ENCODE measurements around the gene PRR20B. TPM values are rescaled to one million over a fixed set of nuclear protein-coding genes. Genes with fewer than 3 reads are reported as not detected.

The PRR20B gene
- total and polyA plus RNA-seq, 2 of the 4 experiments (the other 2 are of a cell fraction), result not detected

GRCh38 chr13:57136093-57136492 lies 11.2 kb upstream of the PRR20B start:
- Histone ChIP-seq H3K56ac (ENCODE audit: extremely low read depth, insufficient read depth, low read length) (no peak overlapping the region), H2BK120ac (ENCODE audit: low read depth, low read length) (no peak overlapping the region), H4K5ac (ENCODE audit: low read depth, low read length) (no peak overlapping the region), H4K8ac (ENCODE audit: low read depth in 2 of 2, low read length in 2 of 2) (no peak overlapping the region), H3K79me1 (ENCODE audit: low read depth in 1 of 2, low read length in 2 of 2) (no peaks in the 10 kb centered on the region), H3K9ac (ENCODE audit: low read depth, low read length) (no peak overlapping the region), H3K14ac (replicated peaks; ENCODE audit: low read depth, low read length) (no peak overlapping the region), H3K23ac (ENCODE audit: low read depth, low read length) (no peak overlapping the region), H4K20me1 (ENCODE audit: insufficient read depth, low read length) (no peaks in the 10 kb centered on the region), H4K91ac (ENCODE audit: insufficient read depth, low read depth, low read length) (no peak overlapping the region), H2AK5ac (ENCODE audit: low read depth, low read length) (no peak overlapping the region), H3K9me3 (ENCODE audit: control insufficient read depth, insufficient read depth, low read length) (peaks cover 3% of the 10 kb centered on the region; the same call in 1 of the 2 replicates), H2AFZ (replicated peaks; ENCODE audit: low read length, poor library complexity) (no peak overlapping the region), H2BK20ac (ENCODE audit: low read depth, low read length) (no peak overlapping the region), H3K27me3 (ENCODE audit: control insufficient read depth, insufficient read depth, low read length) (no peaks in the 10 kb centered on the region), H3K4me3 (ENCODE audit: insufficient read depth, low read depth, low read length) (no peak overlapping the region), H3K18ac (ENCODE audit: low read depth, low read length) (no peak overlapping the region), H3K9me1 (ENCODE audit: insufficient read depth, low read length) (no peaks in the 10 kb centered on the region), H2BK15ac (ENCODE audit: low read depth, low read length) (no peak overlapping the region), H2BK5ac (ENCODE audit: low read depth, low read length, poor library complexity, severe bottlenecking) (no peak overlapping the region), H3K4me1 (ENCODE audit: control insufficient read depth, insufficient read depth, low read length) (no peaks in the 10 kb centered on the region), H3K4me2 (ENCODE audit: low read depth, low read length) (no peak overlapping the region), H3K27ac (ENCODE audit: insufficient read depth, low read length) (no peak overlapping the region), H3K36me3 (ENCODE audit: control insufficient read depth, insufficient read depth, low read length) (no peaks in the 10 kb centered on the region), H3K4ac (ENCODE audit: low read depth, low read length) (no peak overlapping the region), H2AK9ac (replicated peaks; ENCODE audit: low read depth, low read length, poor library complexity) (no peak overlapping the region)
- intact Hi-C loops (cut with micrococcal nuclease) (no loop called here), dilution Hi-C loops (cut with HindIII; ENCODE audit: low sequenced_read_pairs, unreplicated experiment) (no loop called here), in situ Hi-C loops (cut with MboI; ENCODE audit: low sequenced_read_pairs) (no loop called here)
- WGBS, 2 experiments (ENCODE audit: extremely low coverage in 2 of 2, insufficient read length in 1 of 2), result no CpG with 5 or more reads among the region's 2 CpGs
- no peak for TF ChIP-seq RCOR1 (IDR thresholded peaks at IDR 0.05; ENCODE audit: insufficient replicate concordance, low read length)
- TF ChIP-seq, protein P1, sequence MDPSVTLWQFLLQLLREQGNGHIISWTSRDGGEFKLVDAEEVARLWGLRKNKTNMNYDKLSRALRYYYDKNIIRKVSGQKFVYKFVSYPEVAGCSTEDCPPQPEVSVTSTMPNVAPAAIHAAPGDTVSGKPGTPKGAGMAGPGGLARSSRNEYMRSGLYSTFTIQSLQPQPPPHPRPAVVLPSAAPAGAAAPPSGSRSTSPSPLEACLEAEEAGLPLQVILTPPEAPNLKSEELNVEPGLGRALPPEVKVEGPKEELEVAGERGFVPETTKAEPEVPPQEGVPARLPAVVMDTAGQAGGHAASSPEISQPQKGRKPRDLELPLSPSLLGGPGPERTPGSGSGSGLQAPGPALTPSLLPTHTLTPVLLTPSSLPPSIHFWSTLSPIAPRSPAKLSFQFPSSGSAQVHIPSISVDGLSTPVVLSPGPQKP (IDR thresholded peaks at IDR 0.05; ENCODE audit: borderline replicate concordance, low read depth, low read length), result no peak
- no peak for TF ChIP-seq MAFK (IDR thresholded peaks at IDR 0.05; ENCODE audit: low read depth, low read length)
- TF ChIP-seq NFE2L2 (IDR thresholded peaks at IDR 0.05; ENCODE audit: low read depth, low read length), result no peak
- TF ChIP-seq MAZ (IDR thresholded peaks at IDR 0.05; ENCODE audit: borderline replicate concordance, low read depth, low read length), result no peak
- no peak for TF ChIP-seq MXI1 (IDR thresholded peaks at IDR 0.05; ENCODE audit: borderline replicate concordance, low read depth, low read length)
- TF ChIP-seq, protein P2, sequence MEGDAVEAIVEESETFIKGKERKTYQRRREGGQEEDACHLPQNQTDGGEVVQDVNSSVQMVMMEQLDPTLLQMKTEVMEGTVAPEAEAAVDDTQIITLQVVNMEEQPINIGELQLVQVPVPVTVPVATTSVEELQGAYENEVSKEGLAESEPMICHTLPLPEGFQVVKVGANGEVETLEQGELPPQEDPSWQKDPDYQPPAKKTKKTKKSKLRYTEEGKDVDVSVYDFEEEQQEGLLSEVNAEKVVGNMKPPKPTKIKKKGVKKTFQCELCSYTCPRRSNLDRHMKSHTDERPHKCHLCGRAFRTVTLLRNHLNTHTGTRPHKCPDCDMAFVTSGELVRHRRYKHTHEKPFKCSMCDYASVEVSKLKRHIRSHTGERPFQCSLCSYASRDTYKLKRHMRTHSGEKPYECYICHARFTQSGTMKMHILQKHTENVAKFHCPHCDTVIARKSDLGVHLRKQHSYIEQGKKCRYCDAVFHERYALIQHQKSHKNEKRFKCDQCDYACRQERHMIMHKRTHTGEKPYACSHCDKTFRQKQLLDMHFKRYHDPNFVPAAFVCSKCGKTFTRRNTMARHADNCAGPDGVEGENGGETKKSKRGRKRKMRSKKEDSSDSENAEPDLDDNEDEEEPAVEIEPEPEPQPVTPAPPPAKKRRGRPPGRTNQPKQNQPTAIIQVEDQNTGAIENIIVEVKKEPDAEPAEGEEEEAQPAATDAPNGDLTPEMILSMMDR (conservative IDR thresholded peaks at IDR 0.05; ENCODE audit: low read depth, low read length), result no peak
- TF ChIP-seq FOS (IDR thresholded peaks at IDR 0.05; ENCODE audit: low read depth, low read length), result no peak
- TF ChIP-seq CEBPB (IDR thresholded peaks at IDR 0.05; ENCODE audit: low read depth, low read length), result no peak
- no peak for TF ChIP-seq SMC3 (IDR thresholded peaks at IDR 0.05; ENCODE audit: low read depth, low read length)
- TF ChIP-seq RAD21 (IDR thresholded peaks at IDR 0.05; ENCODE audit: low read length), result no peak
- TF ChIP-seq, protein P3, sequence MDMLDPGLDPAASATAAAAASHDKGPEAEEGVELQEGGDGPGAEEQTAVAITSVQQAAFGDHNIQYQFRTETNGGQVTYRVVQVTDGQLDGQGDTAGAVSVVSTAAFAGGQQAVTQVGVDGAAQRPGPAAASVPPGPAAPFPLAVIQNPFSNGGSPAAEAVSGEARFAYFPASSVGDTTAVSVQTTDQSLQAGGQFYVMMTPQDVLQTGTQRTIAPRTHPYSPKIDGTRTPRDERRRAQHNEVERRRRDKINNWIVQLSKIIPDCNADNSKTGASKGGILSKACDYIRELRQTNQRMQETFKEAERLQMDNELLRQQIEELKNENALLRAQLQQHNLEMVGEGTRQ (IDR thresholded peaks at IDR 0.05; ENCODE audit: low read depth, low read length), result no peak
- no peak for TF ChIP-seq CHD1 (IDR thresholded peaks at IDR 0.05; ENCODE audit: low read depth, low read length)
- no peak for TF ChIP-seq RFX5 (IDR thresholded peaks at IDR 0.05; ENCODE audit: low read depth, low read length)
- no peak for TF ChIP-seq BHLHE40 (IDR thresholded peaks at IDR 0.05; ENCODE audit: low read depth, low read length)
- DNase-seq (no peak), ATAC-seq (ENCODE audit: low read depth) (no peak)
- BruUV-seq (replicated peaks), result no TSS peak
- ChIA-PET CTCF (no interaction called here), POLR2A (ENCODE audit: unreplicated experiment) (no interaction called here)

Data from IMR-90 (cell line).